WI38 (cell line): ENCODE data around the gene PROCR.

Experiments
- H3K4me3 ChIP-seq: 2 replicates; pipeline ENCODE4 v1.5.1; 2011; ENCODE audit warnings: low read depth, mild to moderate bottlenecking, control low read depth, low read length
- CTCF ChIP-seq: IDR thresholded peaks from 2 replicates; pipeline ENCODE4 v1.5.1; 2012; ENCODE audit warnings: low read depth, mild to moderate bottlenecking, control low read depth, low read length

Gene PROCR

DNA sequence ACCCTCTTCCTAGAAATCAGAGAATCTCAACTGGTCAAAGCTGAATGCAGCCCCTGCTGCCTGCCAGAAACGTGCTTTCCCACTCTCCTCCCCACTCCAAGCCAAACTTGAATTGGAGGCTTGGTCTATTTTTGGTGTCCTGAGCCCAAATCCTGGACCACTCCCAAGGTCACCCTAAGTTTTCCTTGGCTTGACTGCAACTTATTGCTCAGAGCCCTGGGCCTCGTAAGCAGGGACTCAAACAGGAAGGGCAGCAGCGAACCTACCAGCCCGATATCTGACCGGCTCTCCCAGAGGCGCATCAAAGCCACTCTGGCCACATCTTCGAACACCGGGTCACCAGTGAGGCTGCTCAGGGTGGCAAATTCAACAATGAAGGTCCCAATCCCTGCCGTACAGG lies 37.4 kb upstream of the PROCR start:
- TF ChIP-seq CTCF = no peak
- no peak overlapping the region for H3K4me3 ChIP-seq

- no peak for TF ChIP-seq CTCF
- H3K4me3 ChIP-seq = no peak overlapping the region
Observed at GRCh38 chr20:35134880-35135279, 37.0 kb upstream of the PROCR start.

- no peak overlapping the region for H3K4me3 ChIP-seq
- TF ChIP-seq CTCF = no peak
Observed at GRCh38 chr20:35135867-35136586, 35.8 kb upstream of the PROCR start.

GRCh38 chr20:35144694-35145093 lies 27.2 kb upstream of the PROCR start:
- TF ChIP-seq CTCF = no peak
- no peak overlapping the region for H3K4me3 ChIP-seq

- peak; percentile 45; the same call in 1 of the 2 replicates for TF ChIP-seq CTCF
- no peak overlapping the region for H3K4me3 ChIP-seq
Observed at GRCh38 chr20:35145141-35145564, 26.7 kb upstream of the PROCR start.

DNA sequence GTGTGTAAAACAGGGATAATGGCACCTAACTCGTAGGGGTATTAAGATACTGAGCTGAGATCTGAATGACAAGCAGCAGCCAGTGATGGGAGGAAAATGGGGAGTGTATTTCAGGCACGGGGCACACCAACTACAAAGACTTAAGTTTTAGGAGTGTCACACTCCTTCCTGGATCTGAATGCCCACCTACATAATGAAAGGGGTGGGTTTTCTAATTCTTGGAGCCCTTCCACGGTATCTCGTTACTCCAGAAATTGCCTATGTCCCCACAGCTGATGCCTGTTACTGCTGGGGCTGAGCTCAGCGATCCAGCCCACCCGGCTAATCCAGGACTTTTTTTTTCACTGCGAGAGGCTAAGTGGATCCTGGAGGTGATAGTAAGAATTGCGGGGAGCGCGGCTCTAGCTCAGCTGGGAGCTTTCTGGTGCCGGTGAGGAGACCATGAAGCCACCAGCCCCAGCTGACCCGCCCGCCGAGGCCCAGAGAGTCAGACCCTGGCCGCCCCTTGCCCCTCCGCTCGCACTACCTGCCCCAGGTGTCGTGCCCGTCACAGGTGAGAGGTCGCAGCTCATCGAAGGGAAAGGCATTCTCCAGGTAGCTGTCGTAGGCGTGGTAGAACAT lies 25.5 kb upstream of the PROCR start:
- peak overlapping the region; percentile 96 for H3K4me3 ChIP-seq
- TF ChIP-seq CTCF = no peak

GRCh38 chr20:35146920-35147574 lies 24.8 kb upstream of the PROCR start, which contains the start of gene EDEM2:
TSS of gene EDEM2 (minus strand) at chr20:35147336. CDS start at chr20:35147258, 78 bp downstream.
- no peak for TF ChIP-seq CTCF
- H3K4me3 ChIP-seq = peak within 1 kb of the TSS; percentile 96

GRCh38 chr20:35147575-35148071 lies 24.2 kb upstream of the PROCR start:
- H3K4me3 ChIP-seq = peak overlapping the region; percentile 96
